Osteoblast (primary cell): ENCODE measurements around the gene RHEX. TPM values are rescaled to one million over a fixed set of nuclear protein-coding genes. Genes with fewer than 3 reads are reported as not detected.

Source experiments
- DNase-seq: peaks from one replicate; pipeline ENCODE4 v3.0.0; 2011; ENCODE audit warnings: low spot score, mixed read lengths; ENCODE audit not compliant: insufficient read length; ENCODE audit errors: missing footprints
- H2AFZ ChIP-seq: 2 replicates; pipeline ENCODE4 v1.6.0; 2011; ENCODE audit warnings: mild to moderate bottlenecking, low read length
- H3K27ac ChIP-seq: 2 replicates; pipeline ENCODE4 v1.5.1; 2011; ENCODE audit warnings: mild to moderate bottlenecking, low read depth, low read length, moderate library complexity
- H3K27me3 ChIP-seq: 2 replicates; pipeline ENCODE4 v1.6.0; 2012; ENCODE audit warnings: mild to moderate bottlenecking, control low read depth, inconsistent platforms, low read length, moderate library complexity; ENCODE audit not compliant: insufficient read depth
- H3K36me3 ChIP-seq: 2 replicates; pipeline ENCODE4 v1.5.1; 2011; ENCODE audit warnings: mild to moderate bottlenecking, low read length, control low read depth, moderate library complexity; ENCODE audit not compliant: insufficient read depth
- H3K4me1 ChIP-seq: 2 replicates; pipeline ENCODE4 v1.5.1; 2011; ENCODE audit warnings: mild to moderate bottlenecking, low read length, control low read depth, moderate library complexity; ENCODE audit not compliant: insufficient read depth
- H3K4me2 ChIP-seq: 2 replicates; pipeline ENCODE4 v1.6.0; 2011; ENCODE audit warnings: mild to moderate bottlenecking, low read length; ENCODE audit not compliant: insufficient read depth
- H3K4me3 ChIP-seq: fragments of 200-600 bp; sonication (generic); 3 replicates; pipeline ENCODE4 v1.5.1; 2012; ENCODE audit warnings: mild to moderate bottlenecking, low read length, inconsistent platforms; ENCODE audit not compliant: insufficient read depth
- H3K79me2 ChIP-seq: 2 replicates; pipeline ENCODE4 v1.6.0; 2012; ENCODE audit warnings: mild to moderate bottlenecking, low read length, control low read depth, inconsistent platforms; ENCODE audit not compliant: insufficient read depth
- H3K9me3 ChIP-seq: 2 replicates; pipeline ENCODE4 v1.5.1; 2011; ENCODE audit warnings: low read depth, low read length, control low read depth
- H4K20me1 ChIP-seq: 2 replicates; pipeline ENCODE4 v1.6.0; 2012; ENCODE audit warnings: mild to moderate bottlenecking, low read length, control low read depth; ENCODE audit not compliant: insufficient read depth
- total RNA-seq: library from RNA; depleted of rRNA; stranded (reverse); fragments of >200 nt; gene quantifications from 2 replicates; pipeline ENCODE4 v1.2.3, GENCODE V29; 2012
- TF ChIP-seq, protein P1 (sequence below): IDR thresholded peaks from 2 replicates; pipeline ENCODE4 v1.5.1; 2011; ENCODE audit warnings: mild to moderate bottlenecking, low read depth, low read length, moderate library complexity; ENCODE audit errors: extremely low read depth

RHEX gene
- total RNA-seq, 1 donor = not detected

DNA sequence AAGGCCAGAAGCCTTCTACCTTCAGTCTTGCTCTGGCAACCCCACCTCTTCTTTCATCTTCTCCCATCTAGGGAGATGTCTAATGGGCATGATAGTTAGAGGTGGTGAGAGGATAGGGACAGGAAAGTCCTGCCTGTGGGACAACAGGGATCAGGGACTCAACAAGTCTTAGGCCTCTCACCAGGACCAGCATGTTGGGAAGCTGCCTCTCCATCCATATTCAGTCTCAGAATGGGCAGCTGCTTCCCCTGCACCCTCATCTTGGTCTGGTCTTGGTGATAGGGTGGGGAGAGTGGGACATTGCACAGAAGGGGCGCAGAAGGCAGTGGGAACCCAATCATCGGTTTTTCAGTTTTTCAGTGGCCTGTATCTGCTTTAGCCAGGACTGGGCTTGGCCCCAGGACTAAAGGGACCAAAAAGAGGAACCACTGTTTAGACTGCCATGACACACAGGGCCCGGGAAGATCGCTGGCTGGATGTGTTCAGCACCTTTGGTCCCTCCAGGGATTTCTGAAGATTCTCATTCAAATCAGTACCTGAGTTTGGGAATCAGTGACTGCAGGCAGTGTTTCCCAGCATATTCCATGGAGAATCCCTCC lies 12.7 kb downstream of the RHEX start:
- Histone ChIP-seq H3K27me3 (peaks cover 42% of the 10 kb centered on the region), H3K4me3 (no peak overlapping the region), H3K9me3 (no peaks in the 10 kb centered on the region), H4K20me1 (no peaks in the 10 kb centered on the region), H3K36me3 (no peaks in the 10 kb centered on the region), H3K79me2 (no peaks in the 10 kb centered on the region), H2AFZ (no peak overlapping the region), H3K4me2 (no peak overlapping the region), H3K27ac (no peak overlapping the region), H3K4me1 (no peaks in the 10 kb centered on the region)
- no peak for DNase-seq
- TF ChIP-seq, protein P1, sequence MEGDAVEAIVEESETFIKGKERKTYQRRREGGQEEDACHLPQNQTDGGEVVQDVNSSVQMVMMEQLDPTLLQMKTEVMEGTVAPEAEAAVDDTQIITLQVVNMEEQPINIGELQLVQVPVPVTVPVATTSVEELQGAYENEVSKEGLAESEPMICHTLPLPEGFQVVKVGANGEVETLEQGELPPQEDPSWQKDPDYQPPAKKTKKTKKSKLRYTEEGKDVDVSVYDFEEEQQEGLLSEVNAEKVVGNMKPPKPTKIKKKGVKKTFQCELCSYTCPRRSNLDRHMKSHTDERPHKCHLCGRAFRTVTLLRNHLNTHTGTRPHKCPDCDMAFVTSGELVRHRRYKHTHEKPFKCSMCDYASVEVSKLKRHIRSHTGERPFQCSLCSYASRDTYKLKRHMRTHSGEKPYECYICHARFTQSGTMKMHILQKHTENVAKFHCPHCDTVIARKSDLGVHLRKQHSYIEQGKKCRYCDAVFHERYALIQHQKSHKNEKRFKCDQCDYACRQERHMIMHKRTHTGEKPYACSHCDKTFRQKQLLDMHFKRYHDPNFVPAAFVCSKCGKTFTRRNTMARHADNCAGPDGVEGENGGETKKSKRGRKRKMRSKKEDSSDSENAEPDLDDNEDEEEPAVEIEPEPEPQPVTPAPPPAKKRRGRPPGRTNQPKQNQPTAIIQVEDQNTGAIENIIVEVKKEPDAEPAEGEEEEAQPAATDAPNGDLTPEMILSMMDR = no peak

DNA sequence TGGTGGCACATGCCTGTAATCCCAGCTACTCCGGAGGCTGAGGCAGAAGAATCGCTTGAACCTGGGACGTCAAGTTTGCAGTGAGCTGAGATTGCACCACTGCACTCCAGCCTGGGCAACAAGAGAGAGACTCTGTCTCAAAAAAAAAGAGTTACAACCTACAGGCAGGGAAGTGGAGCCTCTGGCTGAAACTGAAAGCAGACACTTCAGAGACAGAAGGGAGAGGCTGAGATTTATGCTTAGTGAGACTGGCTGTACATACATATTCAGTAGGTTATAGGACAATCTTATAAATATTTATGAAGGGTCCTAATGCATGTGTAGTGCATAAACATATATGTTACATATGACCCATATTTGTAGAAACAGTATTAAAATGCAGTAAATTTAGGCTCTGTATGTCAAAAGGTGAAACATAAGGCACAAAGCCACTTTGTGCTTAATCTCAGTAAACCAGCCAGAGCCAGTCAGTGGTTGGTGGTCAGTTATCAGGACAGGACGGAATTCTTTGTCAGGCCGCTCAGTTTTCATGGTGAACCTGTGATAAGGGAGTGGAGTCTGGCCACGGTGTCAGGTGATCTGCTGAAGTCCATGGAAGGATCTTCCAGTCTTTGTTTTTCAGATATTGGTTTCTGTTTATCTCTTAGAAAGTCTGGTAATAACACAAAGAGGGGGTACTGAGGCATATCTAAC lies 13.7 kb downstream of the RHEX start:
- Histone ChIP-seq H3K79me2 (no peaks in the 10 kb centered on the region), H3K9me3 (no peaks in the 10 kb centered on the region), H4K20me1 (no peaks in the 10 kb centered on the region), H3K4me1 (no peaks in the 10 kb centered on the region), H3K27me3 (peaks cover 44% of the 10 kb centered on the region), H3K36me3 (no peaks in the 10 kb centered on the region), H2AFZ (no peak overlapping the region), H3K4me3 (no peak overlapping the region), H3K4me2 (no peak overlapping the region), H3K27ac (no peak overlapping the region)
- TF ChIP-seq, protein P1 = no peak
- DNase-seq = no peak

- TF ChIP-seq, protein P1 = no peak
- H3K4me1 ChIP-seq = no peaks in the 10 kb centered on the region
These were observed 14.7 kb downstream of the RHEX start for GRCh38 chr1:206067486-206068227.

DNA sequence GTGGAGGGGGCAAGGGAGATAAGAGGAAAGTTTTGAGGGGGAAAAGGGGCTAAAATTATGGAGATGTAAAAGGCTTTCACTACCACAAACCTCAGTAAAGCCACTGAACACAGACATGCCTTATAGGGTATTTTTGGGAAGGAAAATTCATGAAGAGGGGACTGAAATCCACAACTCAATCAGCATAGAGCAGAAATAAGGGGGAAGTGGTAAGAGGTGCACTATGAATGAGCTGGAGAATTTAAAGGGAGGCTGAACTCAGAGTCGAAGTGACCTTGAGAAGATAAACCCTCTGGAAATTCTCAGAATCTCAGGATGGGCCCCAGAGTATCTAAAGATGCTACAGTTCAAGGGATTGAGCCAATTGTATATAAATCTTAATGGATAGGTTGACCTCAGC lies 15.3 kb downstream of the RHEX start:
- no peak for DNase-seq
- no peak overlapping the region for H3K4me2 ChIP-seq

More at GRCh38 chr1:206067486-206068227, 14.7 kb downstream of the RHEX start:
- DNase-seq = no peak
- H3K4me3 ChIP-seq = no peak overlapping the region
- no peaks in the 10 kb centered on the region for H3K9me3 ChIP-seq
- H4K20me1 ChIP-seq = no peaks in the 10 kb centered on the region
- H3K27ac ChIP-seq = no peak overlapping the region
- H3K36me3 ChIP-seq = no peaks in the 10 kb centered on the region
- no peaks in the 10 kb centered on the region for H3K79me2 ChIP-seq
- no peak overlapping the region for H3K4me2 ChIP-seq
- no peak overlapping the region for H2AFZ ChIP-seq
- H3K27me3 ChIP-seq = peaks cover 44% of the 10 kb centered on the region

More for the DNA sequence above, 15.3 kb downstream of the RHEX start:
- Histone ChIP-seq H3K4me3 (no peak overlapping the region), H3K36me3 (no peaks in the 10 kb centered on the region), H3K27me3 (peaks cover 40% of the 10 kb centered on the region), H4K20me1 (no peaks in the 10 kb centered on the region), H2AFZ (no peak overlapping the region), H3K27ac (no peak overlapping the region), H3K9me3 (no peaks in the 10 kb centered on the region), H3K79me2 (no peaks in the 10 kb centered on the region), H3K4me1 (no peaks in the 10 kb centered on the region)
- TF ChIP-seq, protein P1 = no peak
